GM21360 (cell line): ENCODE results near the gene EML1.
"Not testable (repeated sequence)": the region's sequence is repeated elsewhere in the genome, so short reads cannot be mapped to it uniquely, and the experiment has no call there.

Experiments
- ATAC-seq: cut with Tn5 transposase; IDR thresholded peaks from one replicate; pipeline ENCODE4 v1.9.1; 2021; ENCODE audit warnings: mild to moderate bottlenecking, moderate library complexity; ENCODE audit not compliant: unreplicated experiment

EML1 gene

GRCh38 chr14:99929601-99930000 lies 136.4 kb downstream of the EML1 start:
- no peak for ATAC-seq

- ATAC-seq: peak; percentile 92
Measured at GRCh38 chr14:99930420-99931274, 137.4 kb downstream of the EML1 start.

- ATAC-seq: no peak
Measured at GRCh38 chr14:99931308-99931707, 138.1 kb downstream of the EML1 start.

GRCh38 chr14:99936056-99936455 lies 142.8 kb downstream of the EML1 start:
- ATAC-seq: no peak

- ATAC-seq: peak; percentile 73
Measured at GRCh38 chr14:99936738-99937474, 143.7 kb downstream of the EML1 start.

- ATAC-seq: peak; percentile 22
Measured at GRCh38 chr14:99937475-99938244, 144.4 kb downstream of the EML1 start.

GRCh38 chr14:99938376-99938775 lies 145.2 kb downstream of the EML1 start:
- ATAC-seq: no peak

- ATAC-seq: no peak
Measured at GRCh38 chr14:99938896-99939295, 145.7 kb downstream of the EML1 start.

- ATAC-seq: no peak
Measured at GRCh38 chr14:99939421-99939820, 146.2 kb downstream of the EML1 start.

- ATAC-seq: no peak
Measured at GRCh38 chr14:99940064-99940463, 146.9 kb downstream of the EML1 start.

- no peak for ATAC-seq
Measured at GRCh38 chr14:99941211-99941610, 148.0 kb downstream of the EML1 start.

- ATAC-seq: no peak
Measured at GRCh38 chr14:99943620-99944019, 150.4 kb downstream of the EML1 start.

GRCh38 chr14:99944241-99944651 lies 151.0 kb downstream of the EML1 start:
- no peak for ATAC-seq

GRCh38 chr14:99945732-99946651 lies 152.8 kb downstream of the EML1 start:
- ATAC-seq: peak; percentile 52

GRCh38 chr14:99946652-99947489 lies 153.7 kb downstream of the EML1 start:
- ATAC-seq: peak; percentile 50

GRCh38 chr14:99947695-99948094 lies 154.5 kb downstream of the EML1 start:
- ATAC-seq: no peak

- ATAC-seq: not testable (repeated sequence)
Measured at GRCh38 chr14:99949011-99949732, 156.0 kb downstream of the EML1 start.

GRCh38 chr14:99950181-99950580 lies 157.0 kb downstream of the EML1 start:
- no peak for ATAC-seq

- no peak for ATAC-seq
Measured at GRCh38 chr14:99951085-99951484, 157.9 kb downstream of the EML1 start.
